Measurements from ENCODE around the gene TRIM38. TPM values are rescaled to one million over a fixed set of nuclear protein-coding genes. Genes with fewer than 3 reads are reported as not detected.

TRIM38 gene
- total RNA-seq, 1 donor from 2014 or later, result 6.8 TPM

GRCh38 chr6:26021001-26021349 lies 58.4 kb downstream of the TRIM38 start:
- H3K4me1 Mint-ChIP-seq (ENCODE audit: low read depth, unreplicated experiment), result peaks cover 14% of the 10 kb centered on the region
- TF ChIP-seq CTCF (IDR thresholded peaks at IDR 0.05; ENCODE audit: insufficient read depth, low read depth, low read length) (no peak), EZH2 (IDR thresholded peaks at IDR 0.05; ENCODE audit: insufficient read depth, low read length) (no peak)
- peak overlapping the region; percentile 88 for H3K9ac ChIP-seq (ENCODE audit: low read length)
- no peaks in the 10 kb centered on the region for H4K20me1 ChIP-seq (ENCODE audit: insufficient read depth, low read length)
- no peaks in the 10 kb centered on the region for H3K36me3 Mint-ChIP-seq (ENCODE audit: low read depth, unreplicated experiment)
- H3K4me3 Mint-ChIP-seq (ENCODE audit: unreplicated experiment), result peak overlapping the region; percentile 97
- H3K9me3 ChIP-seq (ENCODE audit: insufficient read depth, low read depth, low read length), result no peaks in the 10 kb centered on the region
- H3K4me2 ChIP-seq (ENCODE audit: low read length), result peak overlapping the region; percentile 96
- H3K27me3 ChIP-seq (ENCODE audit: insufficient read depth, low read length), result no peaks in the 10 kb centered on the region
- H3K4me3 ChIP-seq (ENCODE audit: insufficient read depth, low read depth, low read length), result peak overlapping the region; percentile 83
- H3K27me3 Mint-ChIP-seq (ENCODE audit: low read depth, unreplicated experiment), result no peaks in the 10 kb centered on the region
- H3K79me2 ChIP-seq (ENCODE audit: insufficient read depth, low read length), result no peaks in the 10 kb centered on the region
- peak overlapping the region; percentile 58 for H2AFZ ChIP-seq (ENCODE audit: low read depth, low read length)
- H3K4me1 ChIP-seq (ENCODE audit: insufficient read depth, low read length), result peaks cover 33% of the 10 kb centered on the region
- FAIRE-seq, result no peak
- H3K9me3 Mint-ChIP-seq (ENCODE audit: unreplicated experiment), result no peaks in the 10 kb centered on the region
- DNase-seq (ENCODE audit: low read depth), result peak; percentile 58
- H3K27ac Mint-ChIP-seq (ENCODE audit: unreplicated experiment), result peak overlapping the region; percentile 99
- no peaks in the 10 kb centered on the region for H3K36me3 ChIP-seq (ENCODE audit: insufficient read depth, low read length)
- H3K27ac ChIP-seq (ENCODE audit: low read depth, low read length), result peak overlapping the region; percentile 95

DNA sequence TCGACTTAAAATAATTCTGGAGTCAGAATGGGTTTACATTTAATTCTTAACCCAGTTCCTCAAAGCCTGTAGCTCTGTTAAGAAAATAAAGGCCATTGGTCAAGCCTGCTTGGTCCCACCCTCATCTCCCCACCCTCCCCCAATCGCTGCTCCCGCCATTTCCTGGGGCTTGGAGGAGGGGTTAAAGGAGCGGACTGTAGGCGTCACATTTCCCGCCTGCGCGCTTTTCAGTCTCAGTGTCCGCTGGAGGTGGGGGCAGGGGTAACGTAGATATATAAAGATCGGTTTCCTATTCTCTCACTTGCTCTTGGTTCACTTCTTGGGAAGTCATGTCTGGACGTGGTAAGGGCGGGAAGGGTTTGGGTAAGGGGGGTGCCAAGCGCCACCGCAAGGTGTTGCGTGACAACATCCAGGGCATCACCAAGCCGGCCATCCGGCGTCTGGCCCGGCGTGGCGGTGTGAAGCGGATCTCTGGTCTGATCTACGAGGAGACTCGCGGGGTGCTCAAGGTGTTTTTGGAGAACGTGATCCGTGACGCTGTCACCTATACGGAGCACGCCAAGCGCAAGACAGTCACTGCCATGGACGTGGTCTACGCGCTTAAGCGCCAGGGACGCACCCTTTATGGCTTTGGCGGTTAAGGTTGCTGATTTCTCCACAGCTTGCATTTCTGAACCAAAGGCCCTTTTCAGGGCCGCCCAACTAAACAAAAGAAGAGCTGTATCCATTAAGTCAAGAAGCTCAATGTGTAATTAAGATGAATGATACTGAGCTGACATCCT lies 58.9 kb downstream of the TRIM38 start:
- H2AFZ ChIP-seq (ENCODE audit: low read depth, low read length), result peak overlapping the region; percentile 76
- peaks cover 14% of the 10 kb centered on the region for H3K4me1 Mint-ChIP-seq (ENCODE audit: low read depth, unreplicated experiment)

More for the DNA sequence above, 58.9 kb downstream of the TRIM38 start:
- peak overlapping the region; percentile 97 for H3K4me3 Mint-ChIP-seq (ENCODE audit: unreplicated experiment)
- H3K27ac ChIP-seq (ENCODE audit: low read depth, low read length), result peak overlapping the region; percentile 95
- no peaks in the 10 kb centered on the region for H3K27me3 Mint-ChIP-seq (ENCODE audit: low read depth, unreplicated experiment)
- FAIRE-seq, result no peak
- peak overlapping the region; percentile 99 for H3K27ac Mint-ChIP-seq (ENCODE audit: unreplicated experiment)
- H3K9ac ChIP-seq (ENCODE audit: low read length), result peak overlapping the region; percentile 88
- peak; percentile 89 for DNase-seq (ENCODE audit: low read depth)
- no peaks in the 10 kb centered on the region for H3K9me3 ChIP-seq (ENCODE audit: insufficient read depth, low read depth, low read length)
- peak overlapping the region; percentile 96 for H3K4me2 ChIP-seq (ENCODE audit: low read length)
- H4K20me1 ChIP-seq (ENCODE audit: insufficient read depth, low read length), result no peaks in the 10 kb centered on the region
- H3K27me3 ChIP-seq (ENCODE audit: insufficient read depth, low read length), result no peaks in the 10 kb centered on the region
- no peaks in the 10 kb centered on the region for H3K36me3 ChIP-seq (ENCODE audit: insufficient read depth, low read length)
- peaks cover 32% of the 10 kb centered on the region for H3K4me1 ChIP-seq (ENCODE audit: insufficient read depth, low read length)
- no peaks in the 10 kb centered on the region for H3K9me3 Mint-ChIP-seq (ENCODE audit: unreplicated experiment)
- no peak for TF ChIP-seq EZH2 (IDR thresholded peaks at IDR 0.05; ENCODE audit: insufficient read depth, low read length)
- no peak for TF ChIP-seq CTCF (IDR thresholded peaks at IDR 0.05; ENCODE audit: insufficient read depth, low read depth, low read length)
- peak overlapping the region; percentile 83 for H3K4me3 ChIP-seq (ENCODE audit: insufficient read depth, low read depth, low read length)
- no peaks in the 10 kb centered on the region for H3K79me2 ChIP-seq (ENCODE audit: insufficient read depth, low read length)
- no peaks in the 10 kb centered on the region for H3K36me3 Mint-ChIP-seq (ENCODE audit: low read depth, unreplicated experiment)

Data from astrocyte (in vitro differentiated cells and primary cell).